Trophoblast cell (in vitro differentiated cells and primary cell): ENCODE data around the gene HTRA3.
A peak's percentile ranks its signal among the peaks of the same experiment; 100 is the strongest.

ENCODE experiments used
- DNase-seq, 2 donors: peaks; one replicate each; pipeline ENCODE4 v3.0.0-alpha.2; 2016
- H2AFZ ChIP-seq: 2 replicates; pipeline ENCODE4 v1.6.1; 2013; ENCODE audit warnings: low read length, moderate library complexity, mild to moderate bottlenecking; ENCODE audit not compliant: insufficient read depth, poor library complexity
- H2AK5ac ChIP-seq: 2 replicates; pipeline ENCODE4 v1.6.1; 2013; ENCODE audit warnings: mild to moderate bottlenecking, low read length
- H2BK120ac ChIP-seq: 2 replicates; pipeline ENCODE4 v1.6.1; 2013; ENCODE audit warnings: low read length, mild to moderate bottlenecking, moderate library complexity; ENCODE audit not compliant: insufficient read depth, poor library complexity
- H2BK12ac ChIP-seq: 2 replicates; pipeline ENCODE4 v1.6.1; 2013; ENCODE audit warnings: mild to moderate bottlenecking, low read length, moderate library complexity
- H2BK5ac ChIP-seq: 2 replicates; pipeline ENCODE4 v1.6.1; 2013; ENCODE audit warnings: low read length, low read depth, moderate library complexity, mild to moderate bottlenecking; ENCODE audit not compliant: poor library complexity
- H3K14ac ChIP-seq: 2 replicates; pipeline ENCODE4 v1.6.1; 2013; ENCODE audit warnings: mild to moderate bottlenecking, low read length
- H3K18ac ChIP-seq: 2 replicates; pipeline ENCODE4 v1.6.1; 2013; ENCODE audit warnings: mild to moderate bottlenecking, low read length
- H3K23ac ChIP-seq: 2 replicates; pipeline ENCODE4 v1.6.1; 2013; ENCODE audit warnings: low read length
- H3K27ac ChIP-seq: 2 replicates; pipeline ENCODE4 v1.5.1; 2013; ENCODE audit warnings: low read depth, mild to moderate bottlenecking, inconsistent platforms, low read length, moderate library complexity
- H3K27me3 ChIP-seq: 2 replicates; pipeline ENCODE4 v1.6.1; 2013; ENCODE audit warnings: inconsistent platforms, mild to moderate bottlenecking, low read length, moderate library complexity; ENCODE audit not compliant: insufficient read depth
- H3K36me3 ChIP-seq, 2 experiments: 1 replicate in 1 of 2; 2 replicates in 1 of 2; pipeline ENCODE4 v1.6.1; 2013; ENCODE audit warnings: low read length in 2 of 2, mild to moderate bottlenecking in 2 of 2, moderate library complexity in 1 of 2; ENCODE audit not compliant: insufficient read depth in 2 of 2, control insufficient read depth in 1 of 2
- H3K4ac ChIP-seq: 2 replicates; pipeline ENCODE4 v1.6.1; 2013; ENCODE audit warnings: low read depth, mild to moderate bottlenecking, low read length, moderate library complexity
- H3K4me1 ChIP-seq, 2 experiments: 1 replicate in 1 of 2; 2 replicates in 1 of 2; pipeline ENCODE4 v1.6.1; 2013; ENCODE audit warnings: low read length in 2 of 2, mild to moderate bottlenecking in 2 of 2, moderate library complexity in 1 of 2; ENCODE audit not compliant: insufficient read depth in 2 of 2, control insufficient read depth in 1 of 2
- H3K4me2 ChIP-seq: 2 replicates; pipeline ENCODE4 v1.6.1; 2013; ENCODE audit warnings: inconsistent platforms, mild to moderate bottlenecking, low read length, moderate library complexity
- H3K4me3 ChIP-seq: 2 replicates; pipeline ENCODE4 v1.5.1; 2013; ENCODE audit warnings: mild to moderate bottlenecking, low read depth, low read length, inconsistent platforms
- H3K79me1 ChIP-seq: one replicate; pipeline ENCODE4 v1.6.1; 2013; ENCODE audit warnings: low read length
- H3K79me2 ChIP-seq: 2 replicates; pipeline ENCODE4 v1.6.1; 2013; ENCODE audit warnings: low read length, mild to moderate bottlenecking; ENCODE audit not compliant: control insufficient read depth, insufficient read depth, poor library complexity
- H3K9ac ChIP-seq: 2 replicates; pipeline ENCODE4 v1.6.1; 2013; ENCODE audit warnings: mild to moderate bottlenecking, low read length
- H3K9me3 ChIP-seq: 2 replicates; pipeline ENCODE4 v1.6.1; 2013; ENCODE audit warnings: low read depth, mild to moderate bottlenecking, control low read depth, inconsistent platforms, low read length; ENCODE audit not compliant: insufficient read depth
- H4K12ac ChIP-seq: 2 replicates; pipeline ENCODE4 v1.6.1; 2013; ENCODE audit warnings: low read depth, mild to moderate bottlenecking, low read length, moderate library complexity
- H4K8ac ChIP-seq: 2 replicates; pipeline ENCODE4 v1.6.1; 2013; ENCODE audit warnings: low read depth, mild to moderate bottlenecking, low read length, moderate library complexity
- H4K91ac ChIP-seq: one replicate; pipeline ENCODE4 v1.6.1; 2013; ENCODE audit warnings: low read depth, mild to moderate bottlenecking, low read length, moderate library complexity
- WGBS: extraction: QIAGEN DNeasy Blood & Tissue Kit; methylation state at CpG from one replicate; pipeline ENCODE4 v1.1.7; 2013; ENCODE audit warnings: missing lambda C conversion rate; ENCODE audit not compliant: insufficient read length, insufficient coverage; ENCODE audit errors: extremely low coverage; 5-methylcytosine and 5-hydroxymethylcytosine counted together

HTRA3 gene

GRCh38 chr4:8273450-8273849 is 3.9 kb downstream of the HTRA3 start:
- no peak overlapping the region for H3K18ac ChIP-seq
- DNase-seq: no peak

GRCh38 chr4:8274066-8274652 is 4.6 kb downstream of the HTRA3 start:
- Histone ChIP-seq H3K27ac (no peak overlapping the region), H4K91ac (no peak overlapping the region), H2AFZ (no peak overlapping the region), H2BK120ac (no peak overlapping the region), H3K18ac (no peak overlapping the region), H3K4me3 (no peak overlapping the region), H3K4ac (no peak overlapping the region), H3K9ac (no peak overlapping the region), H2BK5ac (no peak overlapping the region), H3K23ac (no peak overlapping the region), H3K4me2 (no peak overlapping the region), H3K9me3 (peaks cover 2% of the 10 kb centered on the region), H4K12ac (no peak overlapping the region), H4K8ac (no peak overlapping the region), H3K79me1 (peaks cover 7% of the 10 kb centered on the region), H3K79me2 (peaks cover 4% of the 10 kb centered on the region), H2AK5ac (no peak overlapping the region), H2BK12ac (no peak overlapping the region), H3K4me1 (peaks cover 20 to 23% of the 10 kb centered on the region in 2 experiments), H3K14ac (no peak overlapping the region), H3K27me3 (peaks cover 3% of the 10 kb centered on the region), H3K36me3 (peaks cover 0 to 2% of the 10 kb centered on the region in 2 experiments)
- DNase-seq: no peak
- no CpG with 5 or more reads among the region's 21 CpGs for WGBS

More at GRCh38 chr4:8273450-8273849, 3.9 kb downstream of the HTRA3 start:
- Histone ChIP-seq H3K4me2 (no peak overlapping the region), H4K91ac (peak overlapping the region; percentile 38), H2BK12ac (no peak overlapping the region), H2BK5ac (no peak overlapping the region), H4K8ac (peak overlapping the region; percentile 19), H3K79me1 (peaks cover 9% of the 10 kb centered on the region), H3K23ac (no peak overlapping the region), H3K27ac (no peak overlapping the region), H3K36me3 (peaks cover 0 to 2% of the 10 kb centered on the region in 2 experiments), H3K4me3 (no peak overlapping the region), H2AK5ac (no peak overlapping the region), H3K27me3 (peaks cover 3% of the 10 kb centered on the region), H2BK120ac (no peak overlapping the region), H3K4ac (no peak overlapping the region), H3K14ac (no peak overlapping the region), H3K79me2 (peaks cover 4% of the 10 kb centered on the region), H4K12ac (no peak overlapping the region), H3K4me1 (peaks cover 24 to 26% of the 10 kb centered on the region in 2 experiments), H3K9ac (no peak overlapping the region), H3K9me3 (peaks cover 5% of the 10 kb centered on the region), H2AFZ (no peak overlapping the region)
- WGBS: no CpG with 5 or more reads among the region's 13 CpGs

GRCh38 chr4:8274765-8275547 is 5.4 kb downstream of the HTRA3 start:
- Histone ChIP-seq H3K9me3 (peaks cover 2% of the 10 kb centered on the region), H2AK5ac (no peak overlapping the region), H3K9ac (no peak overlapping the region), H3K27ac (no peak overlapping the region), H3K14ac (no peak overlapping the region), H2AFZ (no peak overlapping the region), H2BK120ac (no peak overlapping the region), H3K4me3 (no peak overlapping the region), H4K12ac (no peak overlapping the region), H3K36me3 (peaks cover 0 to 2% of the 10 kb centered on the region in 2 experiments), H3K23ac (no peak overlapping the region), H3K4me1 (peaks cover 18 to 20% of the 10 kb centered on the region in 2 experiments), H3K4me2 (no peak overlapping the region), H3K79me1 (peaks cover 3% of the 10 kb centered on the region), H2BK5ac (no peak overlapping the region), H3K79me2 (peaks cover 2% of the 10 kb centered on the region), H4K91ac (no peak overlapping the region), H3K18ac (no peak overlapping the region), H3K27me3 (peaks cover 3% of the 10 kb centered on the region), H3K4ac (no peak overlapping the region), H4K8ac (no peak overlapping the region), H2BK12ac (no peak overlapping the region)
- no peak for DNase-seq
- WGBS: no CpG with 5 or more reads among the region's 19 CpGs

- peaks cover 0 to 2% of the 10 kb centered on the region in 2 experiments for H3K36me3 ChIP-seq
- no peak overlapping the region for H2BK5ac ChIP-seq
- no peak overlapping the region for H3K27ac ChIP-seq
- H2BK12ac ChIP-seq: no peak overlapping the region
- H3K23ac ChIP-seq: no peak overlapping the region
- H2AK5ac ChIP-seq: no peak overlapping the region
- H2BK120ac ChIP-seq: no peak overlapping the region
- H4K8ac ChIP-seq: no peak overlapping the region
- no peak overlapping the region for H4K91ac ChIP-seq
- H3K14ac ChIP-seq: no peak overlapping the region
- DNase-seq: no peak
- no peaks in the 10 kb centered on the region for H3K27me3 ChIP-seq
- H3K79me1 ChIP-seq: peaks cover 3% of the 10 kb centered on the region
- H4K12ac ChIP-seq: no peak overlapping the region
- WGBS: no CpG with 5 or more reads among the region's 4 CpGs
- no peak overlapping the region for H3K4me3 ChIP-seq
- H3K18ac ChIP-seq: no peak overlapping the region
- no peak overlapping the region for H3K9ac ChIP-seq
- no peaks in the 10 kb centered on the region for H3K79me2 ChIP-seq
- no peak overlapping the region for H3K4ac ChIP-seq
- H2AFZ ChIP-seq: no peak overlapping the region
- peaks cover 2% of the 10 kb centered on the region for H3K9me3 ChIP-seq
- peaks cover 13 to 15% of the 10 kb centered on the region in 2 experiments for H3K4me1 ChIP-seq
- H3K4me2 ChIP-seq: no peak overlapping the region
These were observed 6.0 kb downstream of the HTRA3 start for GRCh38 chr4:8275548-8275910.
